ENCODE data around the gene DOK6. TPM values are rescaled to one million over a fixed set of nuclear protein-coding genes. Genes with fewer than 3 reads are reported as not detected.

Gene DOK6
- total RNA-seq, 2 donors from 2014 or later: 0.59 to 0.61 TPM

GRCh38 chr18:69617408-69617807 lies 216.7 kb downstream of the DOK6 start:
- no peaks in the 10 kb centered on the region for H3K36me3 ChIP-seq
- no peak overlapping the region for H3K9ac ChIP-seq (ENCODE audit: low read depth in 2 of 2, low read length in 2 of 2)
- H3K27ac ChIP-seq: no peak overlapping the region
- no peaks in the 10 kb centered on the region for H3K9me3 ChIP-seq
- no peaks in the 10 kb centered on the region for H3K27me3 ChIP-seq
- TF ChIP-seq CTCF (IDR thresholded peaks at IDR 0.05): no peak
- no peak for DNase-seq
- intact Hi-C loops (cut with DNase I): no loop called here
- H3K4me3 ChIP-seq: no peak overlapping the region
- no peaks in the 10 kb centered on the region for H3K4me1 ChIP-seq

DNA sequence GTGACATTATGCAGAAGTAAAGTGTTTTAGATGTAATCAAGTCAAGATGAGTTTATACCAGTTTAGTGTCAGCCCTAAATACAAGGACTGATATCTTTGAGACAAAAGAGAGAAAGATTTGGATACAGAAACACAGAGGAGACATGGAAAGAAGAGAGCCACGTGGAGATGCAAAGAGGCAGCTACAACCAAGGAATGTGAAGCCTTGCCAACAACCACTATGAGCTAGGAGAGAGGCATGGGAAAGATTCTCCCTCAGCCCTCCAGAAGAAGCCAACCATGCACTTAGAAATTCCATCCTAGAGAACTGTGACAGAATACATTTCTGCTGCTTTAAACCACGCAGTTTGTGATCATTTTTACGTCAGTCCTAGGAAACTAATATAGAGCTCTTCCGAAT lies 217.2 kb downstream of the DOK6 start:
- Histone ChIP-seq H3K4me3 (no peak overlapping the region), H3K36me3 (no peaks in the 10 kb centered on the region), H3K9ac (ENCODE audit: low read depth in 2 of 2, low read length in 2 of 2) (no peak overlapping the region), H3K4me1 (no peaks in the 10 kb centered on the region), H3K27ac (no peak overlapping the region), H3K9me3 (no peaks in the 10 kb centered on the region), H3K27me3 (no peaks in the 10 kb centered on the region)
- intact Hi-C loops (cut with DNase I): no loop called here
- no peak for TF ChIP-seq CTCF (IDR thresholded peaks at IDR 0.05)
- no peak for DNase-seq

DNA sequence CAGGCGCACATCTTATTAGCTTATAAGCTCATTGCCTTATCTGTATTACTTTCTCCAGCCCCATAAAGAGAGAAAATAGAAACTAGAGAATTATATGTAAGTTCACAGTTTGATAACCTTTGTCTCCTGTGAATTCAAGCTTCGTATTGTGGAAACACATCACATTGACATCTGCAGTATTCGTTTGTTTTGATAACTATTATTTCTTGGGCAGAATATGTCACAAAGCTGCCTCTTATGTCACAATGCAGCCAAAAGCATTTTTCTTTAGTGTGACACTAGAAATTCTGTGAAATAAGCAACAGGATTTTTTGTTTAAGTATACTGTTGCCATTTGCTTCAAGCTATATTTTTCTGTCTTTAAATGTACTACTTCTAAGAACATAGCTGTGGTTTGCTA lies 221.5 kb downstream of the DOK6 start:
- Histone ChIP-seq H3K27ac (no peak overlapping the region), H3K4me3 (no peak overlapping the region), H3K9ac (ENCODE audit: low read depth in 2 of 2, low read length in 2 of 2) (no peak overlapping the region), H3K4me1 (no peaks in the 10 kb centered on the region), H3K9me3 (no peaks in the 10 kb centered on the region), H3K27me3 (no peaks in the 10 kb centered on the region), H3K36me3 (no peaks in the 10 kb centered on the region)
- no peak for DNase-seq
- TF ChIP-seq CTCF (IDR thresholded peaks at IDR 0.05): no peak
- intact Hi-C loops (cut with DNase I): no loop called here

DNA sequence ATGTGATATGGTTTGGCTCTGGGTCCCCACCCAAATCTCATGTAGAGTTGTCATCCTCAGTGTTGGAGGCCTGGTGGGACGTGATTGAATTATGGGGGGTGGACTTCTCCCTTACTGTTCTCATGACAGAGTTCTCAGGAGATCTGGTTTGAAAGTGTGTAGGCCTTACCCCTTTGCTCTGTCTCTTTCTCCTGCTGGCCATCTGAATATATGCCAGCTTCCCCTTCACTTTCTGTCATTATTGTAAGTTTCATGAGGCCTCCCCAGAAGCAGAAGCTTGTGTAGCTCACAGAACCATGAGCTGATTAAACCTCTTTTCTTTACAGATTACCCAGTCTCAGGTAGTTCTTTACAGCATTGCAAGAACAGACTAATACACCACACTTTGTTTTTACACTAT lies 222.3 kb downstream of the DOK6 start:
- Histone ChIP-seq H3K36me3 (no peaks in the 10 kb centered on the region), H3K9ac (ENCODE audit: low read depth in 2 of 2, low read length in 2 of 2) (no peak overlapping the region), H3K4me1 (no peaks in the 10 kb centered on the region), H3K4me3 (no peak overlapping the region), H3K27ac (no peak overlapping the region), H3K9me3 (no peaks in the 10 kb centered on the region), H3K27me3 (no peaks in the 10 kb centered on the region)
- no peak for TF ChIP-seq CTCF (IDR thresholded peaks at IDR 0.05)
- intact Hi-C loops (cut with DNase I): no loop called here
- DNase-seq: no peak

DNA sequence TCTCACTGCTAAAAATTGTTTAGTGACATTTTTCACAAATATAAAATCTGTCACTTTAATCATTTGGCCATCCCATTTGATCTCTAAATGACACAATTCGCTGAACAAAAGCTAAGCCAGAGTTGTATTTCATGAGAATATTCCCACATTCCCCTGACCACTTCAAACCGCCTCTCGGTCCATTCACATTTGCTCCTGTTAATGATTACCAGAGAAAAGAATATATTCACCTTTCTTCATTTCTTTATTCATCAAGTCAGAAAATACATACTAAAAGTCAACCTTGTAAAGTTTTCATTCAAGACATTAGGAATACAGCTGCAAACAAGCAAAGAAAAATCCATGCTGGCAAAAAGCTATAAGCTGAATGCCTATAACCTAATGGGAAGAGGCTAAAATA lies 225.5 kb downstream of the DOK6 start:
- no peaks in the 10 kb centered on the region for H3K4me1 ChIP-seq
- TF ChIP-seq CTCF (IDR thresholded peaks at IDR 0.05): no peak
- H3K4me3 ChIP-seq: no peak overlapping the region
- no peaks in the 10 kb centered on the region for H3K9me3 ChIP-seq
- H3K9ac ChIP-seq (ENCODE audit: low read depth in 2 of 2, low read length in 2 of 2): no peak overlapping the region
- H3K27ac ChIP-seq: no peak overlapping the region
- no peak for DNase-seq
- no peaks in the 10 kb centered on the region for H3K27me3 ChIP-seq
- H3K36me3 ChIP-seq: no peaks in the 10 kb centered on the region
- intact Hi-C loops (cut with DNase I): no loop called here

Data from colonic mucosa (tissue), 4 donors.